Adrenal gland (tissue), 5 donors: ENCODE data around the gene FHDC1.

Source experiments
- CTCF ChIP-seq, 6 experiments: fragments of 450-650 bp in 4 of 6; fragments of 200-600 bp in 2 of 6; sonication (generic) in 1 of 6; IDR thresholded peaks; 1 replicate in 5 of 6; 2 replicates in 1 of 6; pipeline versions ENCODE4 v1.5.1 to v1.8.0; 2016 to 2021; ENCODE audit warnings: antibody characterized with exemption in 6 of 6, mild to moderate bottlenecking in 2 of 6, moderate library complexity in 1 of 6
- POLR2A ChIP-seq, 2 donors: fragments of 450-650 bp; IDR thresholded peaks; one replicate each; pipeline ENCODE4 v1.6.1; 2017; ENCODE audit warnings: antibody characterized with exemption in 2 of 2, mild to moderate bottlenecking in 2 of 2, moderate library complexity in 1 of 2
- donor health status: DM: no; HTN: no; CAD: no.

- TF ChIP-seq CTCF (IDR thresholded peaks at IDR 0.05) = no peak
- TF ChIP-seq POLR2A (IDR thresholded peaks at IDR 0.05) = no peak
Observed at GRCh38 chr4:152941411-152941810, 5.3 kb downstream of the FHDC1 start.
